GM19035 (cell line): ENCODE results near the gene ZFHX2.
"Not testable (repeated sequence)": the region's sequence is repeated elsewhere in the genome, so short reads cannot be mapped to it uniquely, and the experiment has no call there.

Experiments
- ATAC-seq: cut with Tn5 transposase; IDR thresholded peaks from one replicate; pipeline ENCODE4 v1.9.1; 2021; ENCODE audit not compliant: unreplicated experiment

Gene ZFHX2

GRCh38 chr14:23544511-23545447 is 6.8 kb downstream of the ZFHX2 start:
- ATAC-seq: no peak

- ATAC-seq: no peak
Measured at GRCh38 chr14:23543403-23543802, 8.2 kb downstream of the ZFHX2 start.

GRCh38 chr14:23542261-23542660 is 9.3 kb downstream of the ZFHX2 start:
- ATAC-seq: no peak

- no peak for ATAC-seq
Measured at GRCh38 chr14:23540141-23540469, 11.5 kb downstream of the ZFHX2 start.

- no peak for ATAC-seq
Measured at GRCh38 chr14:23539248-23540140, 12.1 kb downstream of the ZFHX2 start.

GRCh38 chr14:23538785-23539184 is 12.8 kb downstream of the ZFHX2 start:
- no peak for ATAC-seq

- ATAC-seq: no peak
Measured at GRCh38 chr14:23538050-23538718, 13.4 kb downstream of the ZFHX2 start.

GRCh38 chr14:23537351-23538049 is 14.1 kb downstream of the ZFHX2 start:
- ATAC-seq: no peak

GRCh38 chr14:23536906-23537305 is 14.7 kb downstream of the ZFHX2 start:
- not testable (repeated sequence) for ATAC-seq

- no peak for ATAC-seq
Measured at GRCh38 chr14:23536494-23536893, 15.1 kb downstream of the ZFHX2 start.

GRCh38 chr14:23535943-23536342 is 15.6 kb downstream of the ZFHX2 start:
- no peak for ATAC-seq

GRCh38 chr14:23533652-23534435 is 17.7 kb downstream of the ZFHX2 start:
- no peak for ATAC-seq

- no peak for ATAC-seq
Measured at GRCh38 chr14:23532658-23533057, 18.9 kb downstream of the ZFHX2 start.

GRCh38 chr14:23531391-23531790 is 20.2 kb downstream of the ZFHX2 start:
- ATAC-seq: no peak

- no peak for ATAC-seq
Measured at GRCh38 chr14:23530375-23531055, 21.1 kb downstream of the ZFHX2 start.

GRCh38 chr14:23529016-23529415 is 22.5 kb downstream of the ZFHX2 start:
- no peak for ATAC-seq

- no peak for ATAC-seq
Measured at GRCh38 chr14:23528555-23528954, 23.0 kb downstream of the ZFHX2 start.

- ATAC-seq: no peak
Measured at GRCh38 chr14:23525611-23526010, 26.0 kb downstream of the ZFHX2 start.

GRCh38 chr14:23524954-23525353 is 26.6 kb downstream of the ZFHX2 start:
- ATAC-seq: no peak
